ENCODE results near the gene ATG14.
"Not testable (repeated sequence)": the region's sequence is repeated elsewhere in the genome, so short reads cannot be mapped to it uniquely, and the experiment has no call there.

The ATG14 gene, protein sequence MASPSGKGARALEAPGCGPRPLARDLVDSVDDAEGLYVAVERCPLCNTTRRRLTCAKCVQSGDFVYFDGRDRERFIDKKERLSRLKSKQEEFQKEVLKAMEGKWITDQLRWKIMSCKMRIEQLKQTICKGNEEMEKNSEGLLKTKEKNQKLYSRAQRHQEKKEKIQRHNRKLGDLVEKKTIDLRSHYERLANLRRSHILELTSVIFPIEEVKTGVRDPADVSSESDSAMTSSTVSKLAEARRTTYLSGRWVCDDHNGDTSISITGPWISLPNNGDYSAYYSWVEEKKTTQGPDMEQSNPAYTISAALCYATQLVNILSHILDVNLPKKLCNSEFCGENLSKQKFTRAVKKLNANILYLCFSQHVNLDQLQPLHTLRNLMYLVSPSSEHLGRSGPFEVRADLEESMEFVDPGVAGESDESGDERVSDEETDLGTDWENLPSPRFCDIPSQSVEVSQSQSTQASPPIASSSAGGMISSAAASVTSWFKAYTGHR

DNA sequence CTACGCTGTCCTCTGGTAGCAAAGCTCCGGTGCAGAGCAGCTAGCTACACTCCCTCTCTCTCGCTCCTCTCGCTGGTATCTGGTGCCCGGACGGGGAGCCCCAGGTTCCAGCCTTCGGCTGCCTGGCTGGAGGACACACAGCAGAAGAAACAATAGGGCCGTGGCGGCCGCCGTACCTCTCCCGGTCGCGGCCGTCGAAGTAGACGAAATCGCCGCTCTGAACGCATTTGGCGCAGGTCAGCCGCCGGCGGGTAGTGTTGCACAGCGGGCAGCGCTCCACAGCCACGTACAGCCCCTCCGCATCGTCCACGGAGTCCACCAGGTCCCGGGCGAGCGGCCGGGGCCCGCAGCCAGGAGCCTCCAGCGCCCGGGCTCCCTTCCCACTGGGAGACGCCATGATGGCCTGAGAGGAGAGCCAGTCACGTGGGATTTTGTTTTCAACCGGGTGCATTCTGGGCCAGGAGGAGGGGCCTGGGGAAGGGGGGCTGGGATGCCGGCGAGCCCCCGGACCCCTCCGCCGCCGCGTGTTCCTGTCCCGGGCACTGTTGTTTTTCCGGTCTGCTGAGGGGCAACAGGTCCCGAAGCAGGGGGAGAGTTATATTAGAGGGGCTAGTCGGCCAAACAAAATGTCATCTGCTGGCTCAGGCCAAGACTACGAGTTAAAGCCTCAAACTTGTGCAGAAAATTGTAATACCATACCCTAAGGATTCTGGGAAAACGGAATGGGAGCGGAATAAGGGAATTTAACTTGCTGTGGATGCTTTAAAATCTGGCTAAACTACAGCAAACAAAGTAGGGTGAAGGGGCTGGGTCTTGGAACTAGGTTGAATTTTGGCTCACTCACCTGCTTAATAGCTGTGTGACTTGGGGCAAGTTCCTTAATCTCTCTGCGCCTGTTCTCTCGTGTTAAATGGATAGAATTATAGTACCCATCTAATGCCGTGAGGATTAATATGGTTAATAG, at the start of gene ATG14:
Gene ATG14 (minus strand): TSS at position 405 of the 964 bp plus-strand sequence. CDS start 8 bp downstream, at position 397.
- DNase-seq (ENCODE audit: low read depth) = peak; percentile 61

DNA sequence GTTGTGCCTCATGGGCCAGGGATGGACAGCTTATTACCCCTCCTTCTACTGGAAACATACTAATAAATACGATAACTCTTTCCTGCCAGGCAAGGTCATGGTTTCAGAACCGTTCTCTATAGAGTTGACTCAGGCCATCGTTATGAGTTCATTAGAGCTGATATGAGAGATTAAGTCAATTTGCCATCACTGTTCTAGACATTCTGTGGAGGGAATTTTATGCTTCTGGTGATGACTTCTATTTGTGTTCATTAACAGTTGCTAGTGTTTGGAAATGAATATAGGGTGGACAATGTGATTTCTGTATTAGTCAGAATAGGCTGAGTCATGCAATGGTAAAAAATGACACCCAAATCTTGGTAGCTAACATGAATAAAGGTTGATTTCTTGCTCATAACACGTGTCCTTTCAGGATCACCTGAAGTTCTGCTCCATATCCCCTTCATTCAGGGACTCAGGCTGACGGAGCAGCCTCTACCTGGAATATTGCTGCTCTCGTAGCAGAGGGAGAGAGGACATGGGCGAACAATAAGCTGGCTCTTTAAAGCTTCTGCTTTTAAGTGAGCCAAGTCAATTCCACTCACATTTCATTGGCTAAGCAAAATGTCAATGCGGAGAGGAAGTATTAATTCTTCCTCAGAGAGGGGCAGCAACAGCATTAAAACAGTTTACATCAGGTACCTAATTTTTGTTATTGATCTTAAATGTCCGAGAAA, 47.3 kb upstream of the ATG14 start:
- no peak for DNase-seq (ENCODE audit: low read depth)

DNA sequence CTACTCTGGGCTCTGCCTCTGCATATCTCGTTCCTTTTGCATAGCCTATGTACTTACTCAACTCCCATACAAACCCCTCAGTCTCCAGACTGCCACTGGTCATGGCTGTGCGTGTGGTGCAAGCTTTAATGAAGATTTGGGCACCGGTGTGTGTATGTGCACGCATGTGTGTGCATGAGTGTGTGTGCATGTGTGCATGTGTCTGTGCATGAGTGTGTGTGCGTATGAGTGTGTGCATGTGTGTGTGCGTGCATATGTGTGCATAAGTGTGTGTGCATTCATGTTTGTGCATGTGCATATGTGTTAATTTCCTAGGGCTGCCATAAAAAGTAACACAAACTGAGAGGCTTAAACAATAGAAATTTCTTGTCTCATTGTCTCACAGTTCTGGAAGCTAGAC, 45.9 kb upstream of the ATG14 start:
- DNase-seq (ENCODE audit: low read depth) = no peak

DNA sequence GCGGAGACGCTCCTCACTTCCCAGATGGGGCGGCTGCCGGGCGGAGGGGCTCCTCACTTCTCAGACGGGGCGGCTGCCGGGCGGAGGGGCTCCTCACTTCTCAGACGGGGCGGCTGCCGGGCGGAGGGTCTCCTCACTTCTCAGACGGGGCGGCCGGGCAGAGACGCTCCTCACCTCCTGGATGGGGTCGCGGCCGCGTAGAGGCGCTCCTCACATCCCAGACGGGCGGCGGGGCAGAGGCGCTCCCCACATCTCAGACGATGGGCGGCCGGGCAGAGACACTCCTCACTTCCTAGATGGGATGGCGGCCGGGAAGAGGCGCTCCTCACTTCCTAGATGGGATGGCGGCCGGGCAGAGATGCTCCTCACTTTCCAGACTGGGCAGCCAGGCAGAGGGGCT, 44.8 kb upstream of the ATG14 start:
- DNase-seq (ENCODE audit: low read depth) = not testable (repeated sequence)

DNA sequence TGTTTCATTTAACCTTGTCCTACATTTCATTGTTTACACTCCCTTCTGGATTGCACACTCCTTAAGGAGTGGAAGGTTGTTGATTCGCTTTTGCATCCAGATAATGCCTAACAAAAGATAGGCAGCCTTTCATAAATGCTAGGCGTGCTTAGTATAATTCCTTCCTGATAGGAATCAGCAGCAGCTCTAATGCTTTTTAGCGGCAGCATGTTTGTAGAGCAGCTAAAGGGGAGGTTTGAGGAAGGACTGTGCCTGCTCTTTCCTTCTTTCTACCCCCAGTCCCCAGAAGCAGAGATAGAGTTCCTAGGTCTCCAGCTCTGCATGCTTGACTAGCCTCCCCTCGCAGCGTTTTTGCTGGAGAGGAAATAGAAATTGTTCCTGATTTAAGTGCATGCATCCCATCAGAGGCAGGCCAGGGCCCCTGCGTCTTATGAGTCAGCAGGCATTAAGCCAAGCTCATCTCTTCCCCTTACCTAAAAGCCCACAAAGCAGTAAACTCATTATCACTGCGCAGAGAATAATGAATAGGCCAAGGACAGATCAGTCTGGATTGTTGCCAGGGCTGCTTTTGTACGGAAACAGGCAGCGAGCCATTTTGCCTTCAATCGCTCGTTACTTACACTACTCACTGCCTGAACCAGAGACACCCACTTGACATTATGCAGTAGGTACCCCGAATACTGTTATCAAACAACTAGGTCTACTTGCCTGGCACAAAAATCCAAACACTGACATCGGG, 42.8 kb upstream of the ATG14 start:
- DNase-seq (ENCODE audit: low read depth) = peak; percentile 44

DNA sequence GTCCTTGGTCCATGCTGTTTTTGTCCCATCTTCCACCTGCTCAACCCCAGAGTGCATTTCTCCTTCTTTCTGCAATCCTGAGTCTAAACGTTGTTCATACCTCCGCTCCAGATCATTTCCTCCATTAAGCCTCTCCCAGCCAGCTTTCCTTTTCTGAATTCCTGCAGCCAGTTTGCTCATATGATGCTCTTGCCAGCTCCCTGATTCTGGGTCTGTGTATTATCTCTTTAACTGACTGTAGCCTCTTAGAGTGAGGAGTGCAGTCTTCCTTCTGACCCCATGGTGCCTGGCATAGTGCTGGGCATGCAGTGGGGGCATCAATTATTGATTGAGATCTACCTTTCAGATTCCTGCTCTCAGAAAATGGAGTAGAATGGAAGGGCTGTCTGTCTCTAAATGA, 40.3 kb upstream of the ATG14 start:
- no peak for DNase-seq (ENCODE audit: low read depth)

DNA sequence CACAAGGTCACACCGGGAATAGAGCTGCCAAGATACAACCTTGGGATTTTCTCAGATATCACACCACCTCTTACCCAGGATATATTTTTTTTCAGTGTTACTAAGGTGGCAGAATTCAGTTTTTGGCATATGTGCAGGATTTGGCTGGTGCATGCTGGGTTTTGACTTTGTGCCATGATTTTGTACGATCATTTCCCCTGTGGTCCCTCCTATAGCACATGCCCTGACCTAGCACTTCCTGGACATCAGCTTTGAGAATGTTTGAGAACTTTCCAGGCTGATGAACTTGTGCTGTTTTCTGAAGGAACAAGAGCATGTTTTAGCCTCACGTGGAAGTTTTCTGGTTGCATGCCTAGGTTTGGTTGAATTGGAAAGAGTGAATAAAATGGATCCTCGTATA, 39.8 kb upstream of the ATG14 start:
- DNase-seq (ENCODE audit: low read depth) = no peak

DNA sequence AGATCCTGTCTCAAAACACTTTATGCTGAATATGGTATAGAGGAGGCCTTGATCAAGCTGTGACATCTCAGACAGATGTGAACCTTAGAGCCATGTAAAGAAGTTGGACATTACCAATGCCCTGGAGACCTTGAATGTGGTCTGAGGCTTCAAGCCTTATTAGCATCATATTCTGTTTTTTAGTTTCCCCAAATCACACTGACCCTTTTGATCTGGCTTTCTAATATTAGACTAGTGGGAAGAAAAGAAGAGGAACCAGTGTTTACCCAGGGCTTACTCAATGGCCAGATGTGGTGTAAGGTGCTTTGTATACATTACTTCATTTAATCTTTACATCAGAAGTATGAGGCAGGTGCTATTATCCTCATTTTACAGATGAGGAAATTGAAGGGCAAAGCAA, 39.4 kb upstream of the ATG14 start:
- DNase-seq (ENCODE audit: low read depth) = no peak

DNA sequence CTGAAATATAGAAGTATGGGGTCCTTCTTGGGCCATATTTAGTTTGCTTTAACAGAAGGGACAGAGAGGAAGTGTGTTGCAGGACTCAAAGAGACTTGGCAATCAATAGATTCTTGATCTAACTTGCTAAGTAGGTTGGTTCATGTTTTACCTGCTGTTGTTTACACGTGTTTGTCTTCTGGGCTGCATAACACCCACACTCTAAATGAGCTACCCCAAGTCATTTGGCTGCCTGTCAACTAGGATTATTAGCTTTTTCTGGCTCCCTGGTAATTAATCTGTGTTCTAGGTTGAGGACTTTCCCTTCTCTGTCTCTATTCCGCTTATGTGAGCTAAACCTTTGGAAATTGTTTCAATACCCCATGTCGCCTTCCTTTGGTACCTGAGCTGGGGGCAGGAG, 38.9 kb upstream of the ATG14 start:
- DNase-seq (ENCODE audit: low read depth) = no peak

DNA sequence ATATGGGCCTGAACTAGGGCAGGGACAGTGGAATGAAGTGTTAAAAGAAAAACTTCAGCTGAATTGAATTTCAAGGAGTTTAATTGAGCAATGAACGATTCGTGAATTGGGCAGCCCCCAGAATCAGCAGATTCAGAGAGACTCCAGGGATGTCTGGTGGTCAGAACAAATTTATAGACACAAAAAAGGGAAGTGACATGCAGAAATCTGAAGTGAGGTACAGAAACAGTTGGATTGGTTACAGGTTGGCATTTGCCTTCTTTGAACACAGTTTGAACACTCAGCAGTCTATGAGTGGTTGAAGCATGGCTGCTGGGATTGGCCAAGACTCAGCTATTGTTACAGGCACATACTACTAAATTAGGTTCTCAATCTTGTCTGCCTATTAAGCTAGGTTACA, 38.5 kb upstream of the ATG14 start:
- DNase-seq (ENCODE audit: low read depth) = no peak

DNA sequence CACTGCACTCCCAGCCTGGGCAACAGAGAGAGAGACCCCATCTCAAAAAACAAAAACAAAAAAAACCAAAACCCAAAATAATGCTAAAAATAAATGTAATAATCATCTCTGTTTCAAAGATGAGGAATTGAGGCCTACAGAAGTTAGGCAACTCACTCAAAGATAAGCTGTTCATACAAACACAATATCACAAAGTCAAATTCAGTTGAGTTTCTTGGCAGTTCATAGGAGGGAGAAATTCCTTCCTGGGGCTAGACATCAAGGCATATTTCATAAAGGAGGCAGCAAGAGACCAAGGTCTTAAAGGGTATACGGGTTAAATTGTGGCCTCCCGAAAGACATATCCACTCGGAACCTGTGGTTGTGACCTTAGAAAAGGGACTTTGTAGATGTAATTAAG, 37.5 kb upstream of the ATG14 start:
- DNase-seq (ENCODE audit: low read depth) = no peak

DNA sequence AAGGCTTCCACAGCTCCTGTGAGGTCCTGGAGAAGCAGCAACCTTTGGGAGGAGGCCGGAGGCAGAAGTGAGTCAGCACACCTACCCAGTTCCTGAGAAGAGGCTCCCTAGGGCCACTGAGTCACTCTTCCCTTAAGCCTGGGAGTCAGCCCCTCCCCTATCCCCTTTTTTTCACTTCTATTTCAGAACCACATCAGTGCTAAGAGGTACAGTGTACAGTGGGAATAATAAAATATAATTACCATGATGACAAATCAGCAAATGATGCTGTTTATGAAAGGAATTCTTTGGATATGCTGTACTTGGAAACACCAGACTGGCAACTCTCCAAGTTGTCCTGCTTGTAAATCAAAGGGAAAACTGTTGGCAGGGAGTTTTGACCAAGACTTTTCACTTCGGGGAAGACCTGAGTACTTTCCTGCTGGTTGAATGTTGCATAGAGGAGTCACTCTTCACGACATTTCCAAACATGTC, 36.5 kb upstream of the ATG14 start:
- peak; percentile 72 for DNase-seq (ENCODE audit: low read depth)

DNA sequence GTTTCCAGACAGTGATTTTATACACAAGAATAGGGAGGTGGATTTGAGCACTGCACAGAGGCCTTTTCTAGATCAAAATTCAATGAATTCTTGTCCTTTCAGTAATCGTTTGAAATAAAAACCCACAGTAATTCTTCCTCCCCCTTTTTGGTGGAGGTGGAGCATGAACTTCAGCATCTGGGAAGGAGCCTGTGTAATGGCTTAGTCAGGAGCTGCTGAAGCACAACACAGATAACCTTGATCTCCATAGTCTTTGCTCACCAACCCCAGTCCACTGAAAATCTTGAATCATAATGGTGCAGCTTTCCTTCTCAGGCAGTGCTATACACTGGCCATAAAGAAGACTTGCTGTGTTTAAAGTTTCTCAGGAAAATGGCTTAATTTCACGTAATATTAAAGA, 35.2 kb upstream of the ATG14 start:
- DNase-seq (ENCODE audit: low read depth) = no peak

DNA sequence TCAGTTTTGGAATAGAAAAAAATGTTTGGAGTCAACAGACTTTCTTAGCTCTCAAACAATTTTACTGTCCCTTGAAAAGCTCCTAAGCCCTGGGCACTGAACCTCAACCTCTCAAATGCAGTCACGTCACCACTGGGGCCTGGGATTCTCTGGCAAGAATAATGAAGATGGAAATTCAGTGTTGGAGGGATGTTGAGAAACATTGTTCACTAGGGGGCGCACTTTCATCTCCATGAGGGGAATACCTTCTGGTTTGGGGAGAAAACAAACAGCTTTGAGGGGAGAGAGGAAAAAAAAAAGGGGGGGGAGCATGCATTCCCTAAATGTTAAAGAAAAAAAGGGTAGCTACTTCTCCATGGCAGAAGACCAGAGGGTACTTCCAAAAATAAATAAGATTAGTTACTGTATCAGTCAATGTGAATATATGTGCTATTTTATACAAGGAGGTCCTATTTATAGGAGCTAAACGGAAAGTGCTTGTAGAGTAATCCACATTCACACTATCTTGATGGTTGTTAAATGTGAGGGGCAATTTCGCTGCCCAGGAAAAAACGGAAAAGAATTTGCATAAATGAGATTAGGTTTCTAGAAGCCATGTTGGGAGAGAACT, 34.6 kb upstream of the ATG14 start:
- DNase-seq (ENCODE audit: low read depth) = peak; percentile 62

DNA sequence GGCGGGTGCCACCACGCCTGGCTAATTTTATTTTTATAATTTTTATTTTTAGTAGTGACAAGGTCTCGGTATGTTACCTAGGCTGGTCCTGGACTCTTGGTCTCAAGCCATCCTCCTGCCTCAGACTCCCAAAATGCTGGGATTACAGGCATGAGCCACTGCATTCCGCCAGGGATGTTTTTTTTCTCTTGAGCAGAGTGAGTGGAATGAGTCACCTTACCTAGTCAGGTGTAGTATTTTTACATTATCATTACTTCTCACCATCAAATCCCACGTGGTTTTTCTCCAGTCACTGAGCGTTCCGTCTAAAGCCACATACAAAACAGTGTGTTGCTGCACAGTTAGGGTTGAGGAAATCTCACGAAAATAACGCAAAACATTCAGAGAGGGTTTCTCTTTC, 29.7 kb upstream of the ATG14 start:
- no peak for DNase-seq (ENCODE audit: low read depth)

DNA sequence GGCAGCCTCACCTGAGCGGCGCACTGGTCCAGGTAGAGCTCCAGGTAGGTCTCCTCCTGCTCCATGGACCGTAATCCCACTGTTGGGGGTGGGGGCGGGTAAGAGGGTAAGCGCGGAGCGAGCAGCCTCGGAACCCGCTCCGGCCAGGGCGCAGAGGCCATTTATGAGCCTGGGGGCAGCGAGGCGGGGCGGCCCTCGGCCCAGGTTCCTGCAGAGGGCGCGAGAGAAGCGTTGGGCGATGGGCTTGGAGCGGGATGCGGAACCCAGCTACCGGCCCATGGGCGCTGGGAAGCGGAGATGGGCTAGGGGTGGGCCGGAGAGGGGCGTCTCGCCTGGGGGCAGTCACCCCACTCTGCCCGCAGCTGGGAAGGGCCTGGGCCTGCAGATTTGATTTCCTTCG, 28.8 kb upstream of the ATG14 start, which contains the start of gene TBPL2:
Gene TBPL2 (minus strand): TSS at position 232 of the 400 bp plus-strand sequence. CDS start 167 bp downstream, at position 65.
- no peak for DNase-seq (ENCODE audit: low read depth)

DNA sequence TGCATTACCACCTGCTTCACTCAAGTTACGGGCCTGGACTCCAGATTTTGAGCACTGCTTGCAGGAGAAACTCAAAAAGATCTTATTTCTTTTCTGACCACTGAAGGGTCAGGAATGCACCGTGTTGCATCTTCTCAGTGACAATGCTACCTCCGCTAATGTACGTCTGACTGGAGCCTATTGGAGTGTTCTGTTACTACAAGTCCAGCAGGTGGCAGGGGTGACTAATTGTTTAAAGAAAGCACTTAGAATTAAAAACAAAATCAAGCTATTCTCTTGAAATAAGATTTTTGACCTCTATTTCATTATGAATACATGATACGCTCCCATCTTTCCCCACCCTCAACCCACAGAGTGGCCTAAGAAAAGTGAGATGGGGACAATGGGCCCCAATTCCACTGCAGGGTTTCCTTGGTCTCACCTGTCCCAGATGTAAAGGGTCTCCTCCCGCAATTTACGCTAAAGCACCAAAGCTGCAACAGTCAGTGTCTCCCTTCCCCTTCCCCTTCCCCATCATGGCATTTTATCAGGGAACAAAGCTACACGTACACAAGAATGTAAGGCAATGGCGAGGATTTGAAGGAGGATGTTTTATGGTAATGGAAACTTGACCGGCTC, 26.5 kb upstream of the ATG14 start:
- peak; percentile 55 for DNase-seq (ENCODE audit: low read depth)

DNA sequence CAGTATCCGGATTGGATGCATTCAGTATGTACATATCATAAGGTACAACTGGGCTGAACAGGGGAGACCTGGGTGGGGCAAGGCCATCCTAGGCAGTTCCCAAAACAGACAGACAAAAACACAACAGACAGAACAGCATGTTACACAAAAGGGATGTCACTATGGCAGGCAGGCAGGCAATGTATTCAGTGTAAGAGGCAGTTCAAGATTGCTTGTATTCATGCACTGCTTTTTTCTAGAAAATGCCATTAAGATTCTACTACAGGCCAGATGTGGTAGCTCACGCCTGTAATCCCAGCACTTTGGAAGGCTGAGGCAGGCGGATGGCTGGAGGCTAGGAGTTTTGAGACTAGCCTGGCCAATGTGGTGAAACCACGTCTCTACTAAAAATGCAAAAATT, 25.3 kb upstream of the ATG14 start:
- DNase-seq (ENCODE audit: low read depth) = no peak

DNA sequence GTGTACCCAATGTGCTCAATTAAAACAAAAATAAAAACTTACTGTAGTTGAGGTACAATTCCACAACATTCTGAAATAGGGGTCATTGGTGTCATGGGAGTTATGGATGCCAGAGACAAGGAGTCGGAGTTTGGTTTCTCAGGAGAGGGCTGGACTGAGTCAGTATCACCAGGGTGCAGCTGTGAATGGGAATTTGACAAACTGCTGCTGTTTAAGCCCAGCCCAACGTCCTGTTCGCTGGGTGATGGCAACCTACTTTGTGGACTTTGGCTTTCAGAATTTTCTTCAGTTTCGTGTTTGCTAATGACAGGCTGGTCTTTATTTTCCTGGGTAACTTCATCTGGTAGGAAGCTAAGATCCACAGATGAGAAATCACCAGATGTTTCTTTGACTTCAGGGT, 24.9 kb upstream of the ATG14 start:
- no peak for DNase-seq (ENCODE audit: low read depth)

DNA sequence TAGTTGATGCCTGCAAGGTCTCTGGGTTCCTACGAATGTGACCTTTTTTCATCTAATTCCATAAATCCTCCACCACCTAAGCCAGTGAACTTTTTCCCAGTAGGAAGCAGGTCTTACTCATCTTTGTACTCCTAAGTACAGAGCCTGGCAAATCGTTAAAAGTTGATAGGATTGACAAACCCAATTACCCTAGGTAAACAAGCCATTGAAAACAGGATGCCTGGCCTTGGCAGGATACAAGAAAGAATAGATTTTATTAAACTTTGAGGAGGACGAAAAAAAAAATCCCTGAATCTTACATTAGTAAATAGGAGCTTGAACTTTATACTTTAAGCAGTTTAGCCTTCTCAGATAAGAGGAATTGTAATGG, 23.2 kb upstream of the ATG14 start:
- DNase-seq (ENCODE audit: low read depth) = no peak
